Cerebellar cortex (tissue), 1 donor: ENCODE data around the gene STPG4.

Source experiments
- DNase-seq: peaks from one replicate; pipeline ENCODE4 v3.0.0-alpha.2; 2015; ENCODE audit warnings: low spot score

The STPG4 gene

DNA sequence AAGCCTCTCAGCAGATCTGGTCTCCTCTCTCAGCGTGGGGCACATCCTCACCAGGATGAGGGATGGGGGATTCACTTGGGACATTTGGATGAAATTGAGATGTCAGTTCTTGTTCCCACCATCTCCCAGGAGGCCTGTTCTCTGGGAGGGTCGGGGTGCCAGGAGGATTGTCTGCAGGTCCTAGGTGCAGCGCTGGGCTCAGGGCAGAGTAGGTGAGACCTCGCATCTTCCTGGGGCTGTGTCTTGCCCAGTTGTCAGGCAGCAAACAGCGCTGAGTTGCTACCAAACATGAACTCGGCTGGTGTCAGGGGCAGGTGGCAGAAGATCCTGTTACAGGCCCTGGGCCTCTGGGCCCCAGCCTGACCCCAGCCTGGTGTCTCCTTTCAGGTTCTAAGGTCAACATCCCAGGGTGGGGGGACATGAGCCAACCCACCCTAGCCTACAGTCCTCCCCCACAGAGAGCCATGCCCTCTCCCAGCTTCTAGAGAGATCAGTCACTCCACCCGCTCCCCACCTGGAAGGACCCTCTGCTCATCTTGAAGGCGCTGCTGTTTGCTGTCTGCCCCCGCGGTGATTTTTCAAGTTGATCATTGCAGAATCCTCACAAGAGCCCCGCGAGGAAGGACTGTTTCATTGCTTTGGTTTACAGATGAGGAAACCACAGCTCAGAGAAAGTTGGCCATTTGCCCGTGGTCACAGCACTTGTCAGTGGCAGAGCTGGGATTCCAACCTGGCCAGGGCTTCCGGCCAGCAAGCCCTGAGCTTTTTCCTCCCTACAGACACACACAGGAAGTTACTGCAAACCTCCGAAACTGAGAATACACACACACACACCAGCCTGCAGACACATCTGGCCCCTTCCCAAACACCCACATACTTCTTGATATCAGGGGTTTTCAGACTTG lies 83.9 kb downstream of the STPG4 start:
- peak; percentile 40 for DNase-seq

GRCh38 chr2:47070155-47070919 lies 84.8 kb downstream of the STPG4 start:
- no peak for DNase-seq

DNA sequence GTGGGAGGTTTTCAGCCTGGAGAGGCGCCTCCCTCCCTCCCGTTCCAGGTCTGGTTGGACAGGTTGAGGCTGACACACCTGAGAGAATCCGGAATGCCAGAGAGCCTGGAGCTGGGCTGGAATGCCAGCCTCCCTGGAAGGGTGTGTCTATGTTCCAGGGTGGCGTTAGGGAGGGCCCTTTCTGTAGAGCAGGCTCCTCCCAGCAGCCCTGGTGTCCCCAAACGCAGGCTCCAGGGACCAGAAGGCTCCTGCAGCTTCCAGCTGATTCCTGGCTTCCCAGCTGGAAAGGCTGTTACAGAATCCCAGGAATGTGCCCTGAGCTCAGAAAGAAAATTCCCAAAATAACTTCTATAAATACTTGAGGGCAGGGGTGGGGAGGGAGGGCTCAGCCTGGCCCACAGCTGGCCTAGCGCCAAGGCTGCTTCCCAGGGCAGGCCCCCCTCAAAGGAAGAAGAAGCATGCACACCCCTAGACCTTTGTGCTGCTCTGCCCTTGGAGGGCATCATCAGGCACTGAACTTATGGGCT lies 85.4 kb downstream of the STPG4 start:
- DNase-seq, result peak; percentile 46

GRCh38 chr2:47068981-47069627 lies 86.0 kb downstream of the STPG4 start:
- no peak for DNase-seq

DNA sequence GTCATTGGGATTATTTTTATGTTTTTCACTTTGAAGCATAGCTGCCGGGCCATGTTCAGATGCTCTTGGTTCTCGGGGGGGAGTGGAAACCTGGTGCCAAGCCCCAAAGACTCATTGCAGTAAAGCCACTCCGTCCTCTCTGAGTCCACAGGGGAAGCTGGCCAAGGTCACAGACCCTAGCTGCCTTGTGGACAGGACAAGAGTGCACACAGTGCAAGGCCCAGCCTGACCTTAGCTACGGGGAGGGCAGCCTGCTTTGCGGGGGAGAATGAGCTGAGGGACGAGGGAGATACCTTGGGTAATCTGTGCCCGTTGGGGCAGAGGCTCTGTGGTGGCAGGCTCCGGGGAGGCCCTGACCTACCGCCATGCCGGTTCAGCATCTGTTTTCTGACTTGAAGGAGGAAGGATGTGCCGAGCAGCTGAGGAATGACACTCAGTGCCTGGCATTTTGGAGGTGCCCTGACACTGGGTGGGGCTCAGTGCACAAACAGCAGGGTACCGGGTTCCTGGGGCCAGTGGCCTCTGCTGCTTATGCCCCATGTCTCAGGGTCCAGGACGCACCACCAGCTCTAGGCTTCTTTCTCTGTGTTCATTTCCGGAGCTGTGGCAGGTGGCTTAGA lies 87.2 kb downstream of the STPG4 start:
- DNase-seq, result no peak

DNA sequence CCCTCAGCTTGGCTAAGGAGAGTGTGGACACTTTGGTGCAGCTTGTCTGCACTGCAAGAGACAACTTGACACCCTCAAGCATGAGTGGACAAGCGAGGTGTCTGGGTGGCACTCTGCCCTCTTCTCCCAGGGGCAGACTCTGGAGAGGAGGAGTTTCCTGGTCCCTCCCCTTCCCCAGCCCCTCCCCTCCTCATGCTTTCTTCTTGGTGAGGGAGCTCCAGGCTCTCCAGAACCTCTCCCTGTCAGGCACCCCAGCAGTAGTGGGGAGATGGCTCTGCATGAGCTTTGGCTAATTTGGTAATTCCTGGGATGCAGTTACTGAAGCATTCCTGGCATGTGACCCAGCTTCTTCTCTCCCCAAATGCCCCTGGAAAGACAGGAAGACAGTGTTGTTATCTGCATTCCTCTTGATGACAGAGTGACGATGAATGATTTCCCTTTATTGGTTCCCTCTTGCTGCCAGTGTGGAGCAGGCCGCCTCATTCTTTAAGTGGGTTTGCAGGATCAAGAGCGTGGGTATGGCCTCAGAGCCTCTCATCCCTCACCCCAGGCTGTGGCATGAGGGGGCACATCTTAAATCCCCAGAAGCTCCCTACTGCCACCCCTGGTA lies 89.2 kb downstream of the STPG4 start:
- no peak for DNase-seq

- no peak for DNase-seq
Observed at GRCh38 chr2:47065343-47065742, 89.8 kb downstream of the STPG4 start.

GRCh38 chr2:47064106-47064505 lies 91.0 kb downstream of the STPG4 start:
- DNase-seq, result peak; percentile 66

- DNase-seq, result no peak
Observed at GRCh38 chr2:47063538-47063930, 91.6 kb downstream of the STPG4 start.

DNA sequence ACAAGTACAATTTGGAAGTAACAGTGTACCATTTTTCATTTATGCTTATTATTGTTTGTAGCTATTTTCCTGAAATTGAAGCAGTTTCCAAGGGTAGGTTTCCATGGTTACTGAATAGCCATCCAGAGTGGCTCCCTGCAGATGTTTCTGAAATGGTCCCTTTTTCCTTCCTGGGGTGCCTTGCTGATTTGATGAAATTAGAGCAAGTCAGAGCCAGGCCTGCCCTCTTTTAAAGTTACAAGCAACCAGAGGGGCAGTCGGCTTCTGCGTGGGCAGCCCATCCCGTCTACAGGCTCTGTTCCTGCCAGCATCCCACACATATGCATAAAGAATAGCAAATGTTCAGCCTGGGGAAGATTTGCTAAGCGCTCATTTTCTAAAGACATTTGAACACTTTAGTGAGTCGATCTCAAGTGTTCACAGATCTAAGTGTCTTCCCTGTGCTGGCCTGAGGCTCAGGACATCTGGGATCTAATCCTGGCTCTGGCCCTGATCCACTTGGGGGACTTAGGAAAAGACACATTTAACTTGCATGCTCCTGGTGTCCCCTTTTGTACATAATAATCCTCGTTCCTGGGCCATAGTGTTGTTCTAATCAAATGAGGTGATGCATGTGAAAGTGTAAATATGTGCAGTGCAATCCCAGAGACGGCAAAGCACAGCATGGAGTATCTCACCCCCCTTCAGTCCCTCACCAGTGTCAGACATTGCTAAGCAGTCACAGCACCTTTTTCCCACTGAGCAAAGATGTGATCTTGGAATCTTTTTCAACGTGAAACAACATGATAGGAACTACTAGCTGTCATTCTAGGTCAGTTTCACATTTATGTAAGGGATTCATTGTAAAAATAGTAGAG lies 92.2 kb downstream of the STPG4 start:
- peak; percentile 42 for DNase-seq

DNA sequence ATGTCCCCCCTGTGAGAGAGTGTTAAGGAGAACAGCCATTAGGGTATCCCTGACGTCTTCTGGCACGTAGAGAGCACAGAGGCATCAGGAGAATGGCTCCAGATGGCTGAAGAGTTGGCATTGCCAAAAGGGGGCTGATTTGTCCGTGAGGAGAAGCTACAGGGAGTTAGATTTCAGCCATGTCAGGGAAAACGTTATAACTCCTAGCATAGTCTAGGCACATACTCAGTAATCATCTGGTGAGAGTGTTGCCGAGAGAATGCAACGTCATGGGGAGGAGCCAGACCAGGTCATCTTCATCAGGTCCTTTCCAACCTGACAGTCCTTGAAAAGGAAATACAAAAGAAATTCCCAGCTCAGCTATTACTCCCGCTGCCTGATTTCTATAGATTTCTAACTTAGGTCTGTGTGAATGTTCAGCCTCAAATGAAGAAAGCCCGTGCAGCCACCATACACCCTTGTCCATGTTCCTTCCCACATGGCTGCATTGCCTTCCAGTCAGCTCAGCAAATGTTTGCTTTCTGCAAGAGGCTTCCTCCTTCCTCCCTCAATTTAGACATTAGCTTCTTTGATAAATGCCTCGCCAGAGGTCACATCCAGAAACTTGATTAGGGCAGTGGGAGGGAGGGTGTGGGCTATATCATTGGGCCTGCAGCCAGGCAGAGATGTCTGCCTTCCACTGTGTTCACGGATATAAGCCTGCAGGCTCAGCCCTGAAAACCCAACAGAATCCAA lies 93.0 kb downstream of the STPG4 start:
- DNase-seq, result peak; percentile 54

DNA sequence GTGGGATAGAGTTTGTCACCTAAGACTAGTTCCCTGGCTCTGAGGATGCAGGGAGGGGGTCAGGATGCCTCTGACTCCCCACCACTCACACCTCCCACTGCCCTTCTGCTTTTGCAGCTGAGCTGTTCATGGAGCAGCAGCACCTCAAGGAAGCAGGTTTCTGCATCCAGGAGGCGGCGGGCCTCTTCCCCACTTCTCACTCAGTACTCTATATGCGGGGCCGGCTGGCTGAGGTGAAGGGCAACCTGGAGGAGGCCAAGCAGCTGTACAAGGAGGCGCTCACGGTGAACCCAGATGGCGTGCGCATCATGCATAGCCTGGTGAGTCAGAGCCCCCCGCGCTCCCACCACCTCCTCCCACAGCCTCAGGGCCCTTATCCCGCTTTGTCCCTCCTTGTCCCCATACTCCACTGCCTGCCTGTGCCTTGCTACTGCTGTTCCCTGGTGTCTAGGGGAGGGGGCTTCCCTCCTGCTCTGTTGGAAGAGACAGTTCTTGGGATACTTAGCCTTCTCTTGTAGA lies 94.4 kb downstream of the STPG4 start:
- DNase-seq, result no peak

GRCh38 chr2:47058003-47058931 lies 96.8 kb downstream of the STPG4 start:
- DNase-seq, result no peak

DNA sequence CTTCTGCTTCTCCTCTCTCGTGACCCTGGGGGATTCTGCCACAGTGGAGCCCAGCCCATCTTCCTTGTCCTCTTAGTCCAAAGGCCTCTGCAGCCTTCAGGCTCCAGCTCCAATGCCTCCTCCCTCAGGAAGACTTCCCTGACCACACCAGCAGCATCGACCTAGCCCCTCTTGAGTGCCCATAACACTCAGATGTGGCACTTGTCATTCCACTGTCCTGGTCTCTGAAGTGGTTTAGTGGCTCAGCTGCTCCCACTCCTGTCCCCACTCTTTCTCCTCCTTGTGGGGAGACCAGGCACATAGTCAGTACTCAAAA lies 97.5 kb downstream of the STPG4 start:
- no peak for DNase-seq

DNA sequence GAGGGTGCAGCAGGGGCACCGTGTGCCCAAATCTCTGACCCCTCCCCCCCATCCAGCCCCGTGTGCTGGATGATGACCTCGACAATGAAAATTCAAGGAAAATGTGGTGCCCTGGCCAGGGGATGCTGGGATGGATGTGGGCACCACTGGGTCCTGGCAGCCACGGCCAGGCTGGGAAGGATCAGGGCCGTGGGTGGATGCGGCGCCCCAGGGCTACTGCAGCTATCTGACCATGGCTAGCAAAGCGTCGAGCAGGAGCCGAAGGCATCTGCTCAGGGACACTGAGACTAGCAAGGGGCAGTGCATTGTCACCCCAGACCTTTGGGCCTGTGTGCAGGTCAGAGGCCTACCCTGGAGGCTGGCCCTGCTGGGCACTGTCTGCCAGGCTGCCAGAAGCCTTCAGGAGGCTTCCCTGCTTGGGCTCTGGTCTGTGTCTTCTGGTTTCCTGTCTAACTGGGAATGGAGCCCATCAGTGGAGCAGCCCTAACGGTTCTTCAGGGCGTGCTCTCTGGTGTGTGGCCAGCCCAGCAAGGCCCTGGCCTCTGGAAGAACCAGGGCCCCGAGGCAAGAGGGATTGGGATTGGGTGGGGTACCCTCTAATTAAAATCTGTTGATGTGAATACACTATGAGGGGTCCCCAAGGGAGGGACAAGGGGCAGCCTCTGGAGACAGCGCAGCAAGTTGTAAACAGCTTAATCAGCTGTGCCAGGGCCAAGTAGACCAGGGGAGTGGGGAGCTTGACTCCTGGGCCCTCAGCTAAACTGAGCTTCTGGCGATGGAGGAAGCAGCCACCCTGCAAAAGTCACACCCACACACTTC lies 98.0 kb downstream of the STPG4 start:
- no peak for DNase-seq

- DNase-seq, result no peak
Observed at GRCh38 chr2:47056374-47056773, 98.7 kb downstream of the STPG4 start.

DNA sequence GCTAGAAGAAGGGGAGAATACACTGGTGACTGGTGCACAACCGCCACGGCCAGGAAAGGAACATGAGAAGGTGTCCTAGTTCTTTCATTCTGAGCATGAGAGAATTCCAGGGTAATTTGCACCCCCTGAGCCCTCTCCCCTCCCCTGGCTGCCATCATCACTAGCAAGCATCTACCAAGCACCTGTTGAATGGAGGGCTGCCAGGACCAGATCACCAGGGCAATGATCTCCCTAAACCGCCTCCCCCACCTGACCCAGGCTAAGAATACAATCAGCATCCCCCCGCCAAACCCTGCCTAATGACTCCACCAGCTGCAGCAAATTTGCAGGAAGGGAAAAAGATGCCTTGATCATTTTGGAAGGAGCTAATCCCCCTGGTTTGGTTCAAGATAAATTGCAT lies 100.2 kb downstream of the STPG4 start:
- DNase-seq, result no peak

DNA sequence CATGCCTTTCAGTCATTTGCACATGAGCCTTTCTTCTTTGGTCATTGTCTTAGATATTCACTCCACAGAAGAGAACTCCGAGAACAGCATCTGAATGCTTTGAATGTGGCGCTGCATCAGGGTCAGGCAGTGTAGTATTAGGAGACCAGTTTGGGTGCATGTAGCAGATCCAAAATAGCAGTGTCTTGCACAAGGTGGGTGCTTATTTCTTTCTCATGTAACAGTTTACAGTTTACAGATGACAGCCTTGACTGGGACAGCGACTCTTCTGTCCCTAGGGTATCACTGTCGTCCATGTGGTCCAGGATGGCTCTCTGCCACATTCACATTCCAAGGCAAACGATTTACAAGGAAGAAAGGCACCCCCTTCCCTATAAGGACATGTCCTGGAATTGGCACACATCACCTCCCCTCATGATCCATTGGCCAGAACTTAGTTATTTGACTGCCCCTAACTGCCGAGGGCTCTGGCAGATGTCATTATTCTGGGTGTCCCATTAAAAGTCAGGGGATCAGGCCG lies 101.0 kb downstream of the STPG4 start:
- DNase-seq, result no peak
